Jurkat, Clone E6-1 (cell line): ENCODE data around the gene FIZ1.
"Not testable (repeated sequence)": the region's sequence is repeated elsewhere in the genome, so short reads cannot be mapped to it uniquely, and the experiment has no call there.

ENCODE experiments used
- DNase-seq: peaks from one replicate; pipeline ENCODE4 v3.0.0-alpha.2; 2011; ENCODE audit warnings: low read depth, low spot score
- H3K4me3 ChIP-seq: 2 replicates; pipeline ENCODE4 v1.5.1; 2011; ENCODE audit warnings: mild to moderate bottlenecking, low read length, control low read depth, moderate library complexity

The FIZ1 gene

DNA sequence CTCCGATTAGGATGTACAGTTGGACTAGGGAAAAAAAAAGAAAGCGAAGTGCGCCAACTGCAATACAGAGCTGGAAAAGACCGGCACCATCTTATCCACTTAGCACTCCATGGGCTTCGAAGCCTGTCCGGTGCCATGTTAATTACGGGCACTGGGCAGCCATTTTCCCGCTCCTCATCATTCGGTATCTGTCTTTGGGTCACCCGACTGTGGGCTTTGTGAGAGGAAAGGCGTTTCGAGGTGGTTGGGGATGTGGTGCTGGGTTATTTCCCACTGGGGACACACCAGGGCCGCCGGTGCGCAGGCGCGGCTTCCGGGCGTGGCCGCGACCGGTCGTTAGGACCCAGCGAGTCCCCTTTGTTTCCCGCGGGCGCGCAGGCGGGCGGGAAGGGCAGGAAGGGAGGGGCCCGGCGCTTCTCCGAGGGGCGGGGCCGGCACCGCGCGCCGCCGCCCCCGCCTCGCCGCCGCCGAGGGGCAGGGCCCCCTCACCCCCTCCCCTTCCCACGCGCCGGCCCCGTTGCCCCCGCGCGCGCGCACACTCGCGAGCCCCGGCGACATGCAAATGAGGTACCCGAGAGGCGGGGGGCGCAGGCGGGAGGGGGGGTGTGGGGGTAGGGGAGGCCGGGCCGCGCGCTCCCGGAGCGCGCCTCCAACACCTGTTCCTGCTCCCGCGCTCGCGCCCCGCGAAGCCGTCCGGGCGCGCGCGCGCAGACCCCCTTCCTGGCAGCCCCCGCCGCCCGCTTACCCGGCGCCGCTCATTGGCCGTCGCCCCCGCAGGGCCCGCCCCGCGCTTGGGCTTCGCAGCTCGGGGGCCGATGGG lies 735 bp upstream of the FIZ1 start, which contains the start of gene ZNF524:
TSS of gene ZNF524 (plus strand) at position 447 of the 820 bp plus-strand sequence. CDS start 1,825 bp downstream, outside the sequence.
- H3K4me3 ChIP-seq: peak within 1 kb of the TSS; percentile 84
- peak; percentile 89 for DNase-seq

DNA sequence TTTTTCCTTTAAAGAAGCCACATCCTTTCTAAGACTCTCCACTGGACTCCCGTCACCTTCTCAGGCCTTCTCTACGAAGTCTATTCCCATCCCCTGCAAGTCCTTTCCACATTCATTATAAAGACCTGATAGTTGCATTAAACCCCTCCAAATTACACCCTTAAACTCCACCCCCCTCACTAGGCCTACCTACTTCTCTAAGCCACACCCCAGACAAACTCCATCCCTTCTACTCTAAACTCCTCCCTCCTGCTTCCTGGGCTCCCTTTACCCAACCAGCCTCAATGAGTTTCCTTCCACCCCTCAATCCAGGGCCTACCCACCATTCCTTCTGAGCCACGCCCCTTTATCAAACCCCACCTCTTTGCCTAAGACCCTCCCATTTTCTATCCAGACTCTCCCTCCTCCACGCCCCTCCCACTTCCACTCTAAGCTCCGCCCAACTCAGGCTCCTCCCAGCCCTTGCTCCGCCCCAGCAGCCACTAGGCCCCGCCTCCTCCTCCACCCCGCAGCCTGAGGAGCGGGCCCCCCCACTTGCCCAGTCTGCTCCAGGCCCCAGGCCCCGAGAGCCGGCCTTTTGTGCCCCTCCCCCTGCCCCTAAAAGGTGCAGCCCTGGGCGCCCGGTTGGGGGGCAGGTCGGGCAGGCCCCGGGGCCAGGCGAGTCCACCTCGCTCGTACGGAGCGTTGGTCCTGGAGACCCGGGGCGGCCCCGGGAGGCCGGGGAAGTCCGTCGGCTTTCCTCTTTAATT lies 424 bp downstream of the FIZ1 start:
- peak overlapping the region; percentile 84 for H3K4me3 ChIP-seq

DNA sequence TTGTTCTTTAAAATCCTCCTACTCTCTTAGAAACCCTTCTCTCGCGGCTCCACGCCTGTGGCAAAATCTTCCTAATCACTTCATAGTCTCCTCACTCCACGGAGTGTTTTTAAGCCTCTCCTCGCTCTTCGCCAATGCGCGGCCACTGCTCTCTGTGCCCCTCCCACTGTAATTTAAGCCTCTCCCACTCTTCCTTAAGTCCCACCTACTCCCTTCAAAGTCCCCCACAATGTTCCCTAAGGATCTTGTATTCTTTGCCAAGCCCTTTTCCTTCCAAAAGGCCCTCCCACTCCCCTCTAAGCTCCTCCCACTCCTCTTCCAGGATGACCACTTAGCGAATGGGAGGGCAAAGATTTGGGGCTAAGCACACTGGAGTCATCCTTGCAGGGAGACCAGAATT lies 1.3 kb downstream of the FIZ1 start:
- no peak overlapping the region for H3K4me3 ChIP-seq
- no peak for DNase-seq

More for the DNA sequence above, 424 bp downstream of the FIZ1 start:
- DNase-seq: peak; percentile 97

DNA sequence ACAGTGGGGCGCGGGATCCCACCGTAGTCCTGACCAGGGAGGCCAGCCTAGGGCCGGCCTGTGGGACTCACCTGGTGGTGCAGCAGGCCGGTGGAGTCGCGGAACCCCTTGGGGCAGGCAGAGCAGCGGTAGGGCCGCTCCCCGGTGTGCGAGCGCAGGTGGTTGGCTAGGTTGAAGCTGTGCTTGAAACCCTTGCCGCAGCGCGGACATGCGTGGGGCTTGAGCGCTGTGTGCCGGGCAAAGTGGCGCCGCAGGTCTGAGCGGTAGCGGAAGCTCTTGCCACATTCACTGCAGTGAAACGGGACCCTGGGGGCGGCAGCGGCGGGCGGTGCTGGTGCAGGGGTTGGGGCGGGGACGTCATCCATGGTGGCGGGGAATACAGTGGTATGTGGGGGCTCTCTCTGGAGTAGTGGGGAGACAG lies 1.8 kb downstream of the FIZ1 start:
- no peak for DNase-seq

DNA sequence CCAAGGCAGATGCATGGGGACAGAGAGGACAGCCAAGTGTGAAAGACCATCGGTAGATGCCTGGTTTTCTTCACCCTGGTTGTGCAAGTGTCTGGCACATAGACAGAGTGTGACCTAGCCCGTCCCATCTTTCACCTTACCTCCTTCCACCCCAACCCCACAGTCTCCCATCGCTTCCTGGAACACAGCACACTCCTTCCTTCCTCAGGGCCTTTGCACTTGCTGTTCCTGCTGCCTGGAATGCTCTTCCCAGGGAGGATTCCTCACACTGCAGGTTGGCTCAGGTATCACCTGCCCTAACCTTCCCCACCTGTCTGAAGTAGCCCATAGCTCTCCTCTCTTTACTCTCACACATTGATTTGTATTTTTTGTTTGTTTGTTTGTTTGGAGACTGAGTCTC lies 3.0 kb downstream of the FIZ1 start:
- no peak overlapping the region for H3K4me3 ChIP-seq
- no peak for DNase-seq

More for the DNA sequence above, 1.8 kb downstream of the FIZ1 start:
- H3K4me3 ChIP-seq: no peak overlapping the region

DNA sequence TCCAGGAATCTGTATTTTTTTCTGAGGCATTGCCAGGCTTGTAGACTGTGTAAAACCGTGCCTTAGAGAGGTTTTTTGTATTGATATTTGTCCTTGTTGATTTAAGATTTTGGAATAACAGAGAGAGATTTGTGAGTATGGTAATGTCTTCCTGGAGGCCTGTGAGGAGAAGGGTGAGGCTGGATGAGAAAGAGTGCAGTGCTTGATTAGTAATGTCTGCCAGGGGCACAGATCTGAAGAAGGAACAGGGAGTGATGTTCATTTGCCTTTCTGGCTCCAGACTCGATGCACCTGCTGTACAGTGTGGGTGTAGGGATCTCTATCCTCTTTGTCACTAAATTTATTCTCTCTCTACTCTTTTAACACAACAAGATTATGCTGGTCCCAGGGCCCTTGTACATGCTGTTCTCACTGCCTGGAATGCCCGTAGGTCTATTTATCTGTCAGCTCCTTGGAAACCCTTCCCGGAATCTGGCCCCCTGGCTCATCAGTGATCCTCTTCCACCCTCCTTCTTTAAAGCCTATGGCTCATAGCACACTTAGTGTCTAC lies 4.2 kb downstream of the FIZ1 start:
- H3K4me3 ChIP-seq: no peak overlapping the region
- no peak for DNase-seq

DNA sequence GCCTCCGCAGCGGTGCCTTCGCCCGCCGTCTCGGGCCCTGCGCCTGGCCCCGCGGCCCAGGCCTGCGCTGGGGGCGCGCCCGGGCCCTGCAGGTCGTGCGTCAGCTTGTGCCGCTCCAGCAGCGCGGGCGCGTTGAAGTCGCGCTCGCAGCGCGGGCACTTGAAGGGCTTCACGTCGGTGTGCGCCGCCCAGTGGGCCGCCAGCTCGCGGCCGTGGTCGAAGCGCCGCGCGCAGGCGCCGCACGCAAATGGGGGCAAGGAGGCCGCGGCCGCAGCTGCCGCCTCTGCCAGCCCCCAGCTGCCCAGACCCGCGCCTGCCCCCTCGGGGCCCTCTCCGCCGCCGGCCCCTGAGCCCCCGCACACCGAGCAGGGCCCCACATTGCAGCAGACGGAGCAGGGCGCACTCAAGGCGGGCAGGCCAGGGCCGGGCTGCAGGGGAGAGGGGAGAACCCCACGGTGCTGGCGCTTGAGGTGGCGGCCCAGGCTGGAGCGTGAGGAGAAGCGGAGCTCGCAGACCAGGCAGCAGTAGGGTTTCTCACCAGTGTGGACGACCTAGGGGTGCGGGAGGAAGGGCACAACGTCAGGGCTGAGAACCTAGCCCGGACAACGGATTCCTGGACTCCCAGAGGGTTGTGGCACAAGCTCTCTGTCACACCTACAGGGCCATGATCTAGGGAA lies 6.1 kb downstream of the FIZ1 start:
- no peak for DNase-seq
- no peak overlapping the region for H3K4me3 ChIP-seq

DNA sequence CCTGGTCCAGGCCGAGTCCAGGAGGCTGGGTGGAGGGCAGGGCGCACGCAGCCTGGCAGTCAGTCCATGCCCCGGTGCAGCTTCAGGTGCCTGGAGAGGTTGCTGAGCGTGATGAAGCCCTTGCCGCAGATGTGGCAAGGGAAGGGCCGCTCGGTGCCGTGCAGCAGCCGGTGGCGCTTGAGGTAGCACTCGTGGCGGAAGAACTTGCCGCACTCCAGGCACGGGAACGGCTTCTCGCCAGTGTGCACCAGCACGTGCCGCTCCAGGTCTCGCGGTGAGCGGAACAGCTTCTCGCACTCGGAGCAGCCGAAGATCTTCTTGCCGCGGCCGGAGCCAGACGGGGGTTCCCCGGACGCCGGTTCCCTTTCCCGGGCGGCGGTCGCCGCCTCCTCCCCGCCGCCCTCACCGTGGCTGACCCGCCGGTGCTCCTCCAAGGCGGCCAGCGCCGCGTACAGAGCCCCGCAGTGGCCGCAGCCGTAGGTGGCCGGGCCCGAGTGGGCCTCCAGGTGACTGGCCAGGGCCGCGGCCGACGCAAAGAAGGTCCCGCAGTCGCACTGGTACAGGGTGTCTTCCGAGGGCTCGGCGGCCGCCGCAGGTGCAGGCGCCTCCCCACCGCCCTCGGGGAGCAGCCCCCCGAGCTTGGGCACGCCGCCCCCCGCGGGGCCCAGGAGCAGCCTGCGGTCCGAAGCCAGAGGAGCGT lies 6.8 kb downstream of the FIZ1 start:
- DNase-seq: no peak
- no peak overlapping the region for H3K4me3 ChIP-seq

DNA sequence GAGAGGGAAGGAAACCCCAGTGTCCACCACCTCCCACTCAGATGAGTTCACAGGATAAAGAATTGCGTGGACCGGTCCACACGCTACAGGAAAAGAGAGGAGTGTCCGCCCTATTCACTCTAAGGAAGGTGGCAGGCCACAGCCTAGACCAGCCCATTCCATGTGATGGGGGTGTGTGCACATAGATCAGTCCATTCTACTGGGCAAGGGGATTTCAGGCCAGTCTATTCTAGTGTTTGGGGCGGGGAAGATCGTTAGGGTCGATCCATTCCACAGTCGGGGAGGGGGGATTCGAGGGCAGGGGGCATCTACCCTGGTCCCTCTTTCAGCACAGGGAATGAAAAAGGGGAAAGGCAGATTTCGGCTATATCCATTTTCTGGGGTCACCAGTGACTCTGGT lies 7.8 kb downstream of the FIZ1 start:
- no peak overlapping the region for H3K4me3 ChIP-seq
- no peak for DNase-seq

DNA sequence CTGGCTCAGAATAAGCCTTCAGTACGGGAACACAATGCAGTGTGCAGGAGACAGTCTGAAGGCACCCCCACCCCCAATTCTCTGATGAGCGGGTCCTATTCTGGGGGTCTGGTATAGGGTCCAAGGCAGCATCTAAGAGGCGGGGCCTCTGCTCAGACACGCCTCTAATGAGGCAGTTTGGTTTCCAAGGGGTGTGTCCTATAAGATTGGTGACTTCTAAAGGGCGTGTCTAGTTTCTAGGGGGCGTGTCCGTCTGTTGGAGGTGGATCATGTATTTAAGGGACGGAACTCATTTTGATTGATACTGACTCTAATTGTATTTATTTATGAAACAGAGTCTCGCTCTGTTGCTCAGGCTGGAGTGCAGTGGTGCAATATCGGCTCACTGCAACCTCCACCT lies 8.7 kb downstream of the FIZ1 start:
- no peak overlapping the region for H3K4me3 ChIP-seq
- DNase-seq: no peak

DNA sequence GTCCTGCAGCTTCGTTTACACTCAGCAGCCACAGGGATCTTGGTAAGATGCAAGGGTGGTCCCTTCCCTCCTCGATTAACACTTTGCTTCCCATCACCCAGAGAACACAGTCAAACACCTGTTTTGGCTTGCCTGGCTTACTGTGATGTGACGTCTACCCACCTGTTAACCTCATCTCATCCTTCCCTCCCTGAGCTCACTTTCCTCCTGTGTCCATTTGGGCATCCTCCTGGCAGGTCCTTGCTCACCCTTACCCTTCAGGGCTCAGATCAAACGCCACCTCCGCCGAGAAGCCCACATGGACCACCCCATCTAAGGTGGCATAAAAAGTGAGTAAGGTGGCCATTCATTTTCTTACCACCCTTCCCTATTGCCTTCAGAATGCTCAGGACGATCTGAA lies 9.2 kb downstream of the FIZ1 start:
- H3K4me3 ChIP-seq: no peak overlapping the region
- DNase-seq: no peak

DNA sequence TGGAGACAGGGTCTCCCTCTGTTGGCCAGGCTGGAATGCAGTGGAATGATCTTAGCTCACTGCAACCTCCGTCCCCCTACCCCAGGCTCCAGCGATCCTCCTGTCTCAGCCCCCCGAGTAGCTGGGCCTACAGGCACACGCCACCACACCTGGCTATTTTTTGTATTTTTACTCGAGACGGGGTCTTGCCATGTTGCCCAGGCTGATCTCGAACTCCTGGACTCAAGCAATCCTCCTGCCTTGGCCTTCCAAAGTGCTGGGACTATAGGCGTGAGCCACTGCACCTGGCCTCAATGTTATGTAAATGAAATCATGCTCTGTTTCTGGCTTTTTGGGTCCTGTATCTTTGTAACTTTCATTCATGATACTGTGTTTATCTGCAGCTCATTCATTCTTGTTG lies 10.6 kb downstream of the FIZ1 start:
- no peak overlapping the region for H3K4me3 ChIP-seq
- no peak for DNase-seq

DNA sequence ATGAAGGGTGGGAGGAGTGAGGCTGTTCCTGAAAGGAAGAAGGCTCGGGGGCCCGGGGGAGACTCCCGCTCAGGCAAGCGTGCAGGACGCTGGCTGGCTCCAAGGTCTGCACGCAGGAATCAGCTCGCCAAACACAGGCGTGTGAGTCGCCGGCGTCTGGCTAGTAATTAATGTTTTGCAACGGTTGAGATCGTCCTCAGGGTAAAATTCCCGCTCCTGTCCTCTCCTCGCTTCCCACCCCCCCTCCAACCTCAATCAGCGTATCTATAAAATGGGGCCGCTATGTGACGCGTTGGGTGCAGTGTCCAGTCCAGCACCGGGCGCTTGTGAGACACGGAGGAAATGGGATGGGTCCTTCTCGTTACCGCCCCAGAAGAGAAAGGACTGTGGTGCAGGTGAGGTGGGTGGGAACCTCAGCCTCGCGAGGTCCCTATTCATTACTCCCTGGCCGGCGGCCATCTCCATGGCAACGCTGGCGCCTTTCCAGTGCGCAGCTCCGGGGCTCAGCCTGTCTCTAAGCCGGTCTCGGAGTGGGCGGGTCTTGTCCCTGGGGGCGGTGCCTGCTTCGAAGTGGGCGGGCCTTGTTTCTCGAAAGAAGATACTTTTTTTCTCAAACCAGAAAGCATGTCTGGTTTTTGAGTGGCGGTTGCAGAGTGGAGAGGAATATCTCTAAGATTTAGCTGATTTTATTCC lies 12.2 kb downstream of the FIZ1 start:
- H3K4me3 ChIP-seq: peak overlapping the region; percentile 9; the same call in 1 of the 2 replicates
- peak; percentile 77 for DNase-seq

DNA sequence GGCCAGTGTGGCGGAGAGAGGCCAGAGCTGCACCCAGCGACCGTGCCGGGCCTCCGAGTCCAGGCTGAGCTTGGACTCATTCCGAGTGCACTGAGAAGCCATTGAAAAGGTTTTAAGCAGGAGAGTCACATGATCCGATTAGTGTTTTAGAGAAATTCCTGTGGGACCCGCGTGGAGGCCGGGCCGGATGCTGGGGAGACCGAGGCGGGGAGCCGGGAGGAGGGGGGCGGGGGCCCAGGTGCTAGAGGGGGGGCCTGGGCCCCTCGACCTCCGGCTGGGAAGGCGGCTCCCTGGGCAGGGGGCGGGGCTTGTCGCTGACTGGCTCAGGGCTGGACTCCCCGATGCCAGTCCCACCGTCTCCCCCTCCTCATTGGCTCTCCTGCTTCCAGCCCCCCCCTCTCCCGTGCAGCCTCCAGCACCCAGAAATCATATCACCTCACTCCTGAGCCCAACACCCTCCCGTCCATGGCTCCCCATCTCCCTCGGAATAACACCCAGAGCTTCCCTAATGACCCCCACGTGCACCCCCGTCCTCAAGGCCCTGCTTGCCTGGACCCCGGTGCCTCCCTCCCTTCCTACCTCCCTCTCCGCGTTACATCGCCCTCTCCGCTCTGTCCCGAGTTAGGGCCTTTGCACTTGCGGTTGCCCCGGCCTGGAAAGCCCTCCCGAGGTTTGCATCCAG lies 13.5 kb downstream of the FIZ1 start:
- H3K4me3 ChIP-seq: peak overlapping the region; percentile 55
- peak; percentile 78 for DNase-seq

DNA sequence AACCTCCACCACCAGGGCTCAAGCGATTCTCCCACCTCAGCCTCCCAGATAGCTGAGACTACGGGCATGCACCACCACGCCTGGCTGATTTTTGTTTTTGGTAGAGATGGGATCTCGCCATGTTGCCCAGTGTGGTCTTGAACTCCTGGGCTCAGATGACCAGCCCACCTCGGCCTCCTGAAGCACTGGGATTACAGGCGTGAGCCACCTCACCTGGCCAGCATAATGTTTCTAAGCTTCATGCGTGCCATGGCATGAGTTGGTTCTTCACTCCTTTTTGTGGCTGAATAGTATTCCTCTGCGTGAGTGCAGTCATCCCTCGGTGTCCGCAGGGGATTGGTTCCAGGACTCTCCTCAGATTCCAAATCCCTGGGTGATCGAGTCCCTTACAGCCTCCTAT lies 14.4 kb downstream of the FIZ1 start:
- no peak for DNase-seq
- H3K4me3 ChIP-seq: no peak overlapping the region

DNA sequence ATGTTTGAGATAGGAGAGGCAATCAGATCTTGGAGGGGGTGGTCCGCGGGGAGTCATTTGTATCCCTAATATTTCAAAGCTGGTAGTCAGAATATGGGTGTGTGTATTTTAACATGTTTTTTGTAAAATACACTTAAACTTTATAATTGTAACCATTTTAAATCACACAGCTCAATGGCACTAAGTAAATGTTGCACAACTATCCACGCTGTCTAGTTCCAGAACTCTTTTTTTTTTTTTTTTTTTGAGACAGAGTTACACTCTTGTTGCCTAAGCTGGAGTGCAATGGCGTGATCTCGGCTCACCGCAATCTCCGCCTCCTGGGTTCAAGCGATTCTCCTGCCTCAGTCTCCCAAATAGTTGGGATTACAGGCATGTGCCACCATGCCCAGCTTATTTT lies 15.4 kb downstream of the FIZ1 start:
- not testable (repeated sequence) for DNase-seq

DNA sequence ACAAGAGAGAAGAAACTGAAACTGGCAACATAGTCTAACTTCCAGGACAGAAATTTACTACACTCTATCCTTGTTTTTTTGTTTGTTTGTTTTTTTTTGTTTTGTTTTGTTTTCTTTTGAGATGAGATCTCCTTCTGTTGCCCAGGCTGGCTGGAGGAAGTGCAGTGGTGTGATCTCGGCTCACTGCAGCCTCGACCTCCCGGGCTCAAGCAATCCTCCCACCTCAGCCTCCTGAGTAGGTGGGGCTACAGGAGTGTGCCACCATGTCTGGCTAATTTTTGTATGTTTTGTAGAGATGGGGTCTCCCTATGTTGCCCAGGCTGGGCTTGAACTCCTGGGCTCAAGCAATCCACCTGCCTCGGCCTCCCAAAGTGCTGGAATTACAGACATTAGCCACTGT lies 17.0 kb downstream of the FIZ1 start:
- DNase-seq, H3K4me3 ChIP-seq: not testable (repeated sequence)

More for the DNA sequence above, 15.4 kb downstream of the FIZ1 start:
- not testable (repeated sequence) for H3K4me3 ChIP-seq

DNA sequence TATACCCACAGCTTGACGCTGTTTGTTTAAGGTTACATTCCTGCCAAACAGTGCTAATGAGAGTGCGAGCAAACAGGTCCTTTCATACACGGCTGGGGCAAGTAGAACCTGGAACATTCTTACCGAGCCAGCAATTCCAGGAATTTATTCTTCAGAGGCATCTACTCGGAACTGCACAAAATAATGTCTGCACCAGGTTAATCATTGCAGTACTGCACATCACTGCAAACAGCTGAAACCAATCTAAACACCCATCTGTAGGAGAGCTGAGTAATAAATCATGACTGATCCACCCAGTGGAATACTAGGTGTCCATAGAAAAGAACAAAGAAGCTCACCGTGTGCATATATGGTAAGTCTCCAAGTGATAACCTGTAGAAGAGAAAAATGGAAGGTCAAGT lies 17.5 kb downstream of the FIZ1 start:
- no peak overlapping the region for H3K4me3 ChIP-seq
- DNase-seq: no peak
